ENCODE measurements around the gene PLIN4.
A peak's percentile ranks its signal among the peaks of the same experiment; 100 is the strongest.
"Not testable (repeated sequence)": the region's sequence is repeated elsewhere in the genome, so short reads cannot be mapped to it uniquely, and the experiment has no call there.

PLIN4 gene

GRCh38 chr19:4563562-4563961, 45.3 kb upstream of the PLIN4 start:
- not testable (repeated sequence) for H2AFZ ChIP-seq (ENCODE audit: low read length); H2BK12ac ChIP-seq (ENCODE audit: low read length); H3K27me3 ChIP-seq (ENCODE audit: control insufficient read depth in 3 of 3, insufficient read depth in 3 of 3, low read depth in 1 of 3, low read length in 3 of 3); H4K8ac ChIP-seq (ENCODE audit: low read depth, low read length); H3K23ac ChIP-seq (ENCODE audit: low read depth, low read length, poor library complexity); H2BK15ac ChIP-seq (ENCODE audit: low read length); DNase-seq (ENCODE audit: low spot score); H3K18ac ChIP-seq (ENCODE audit: low read length); H3K36me3 ChIP-seq (replicated peaks in 1 of 2; ENCODE audit: control insufficient read depth in 2 of 2, insufficient read depth in 2 of 2, low read length in 2 of 2); H3K27ac ChIP-seq (replicated peaks; ENCODE audit: low read length); H2BK5ac ChIP-seq (ENCODE audit: low read length); H3K9ac ChIP-seq (ENCODE audit: low read depth, low read length, poor library complexity); H2AK5ac ChIP-seq (ENCODE audit: low read depth, low read length); H4K91ac ChIP-seq (ENCODE audit: low read depth, low read length, poor library complexity); H3K9me3 ChIP-seq (replicated peaks in 1 of 2; ENCODE audit: control insufficient read depth in 2 of 2, insufficient read depth in 1 of 2, low read depth in 1 of 2, low read length in 2 of 2); H2BK120ac ChIP-seq (ENCODE audit: low read depth, low read length); H3K4ac ChIP-seq (ENCODE audit: low read length); H3K14ac ChIP-seq (ENCODE audit: low read length); H3K4me3 ChIP-seq (ENCODE audit: low read length in 2 of 2); H3K4me1 ChIP-seq (ENCODE audit: control insufficient read depth in 2 of 2, insufficient read depth in 1 of 2, low read depth in 1 of 2, low read length in 2 of 2); H3K4me2 ChIP-seq (ENCODE audit: insufficient read depth, low read length, poor library complexity, severe bottlenecking)
- H3K79me1 ChIP-seq (ENCODE audit: low read depth, low read length): peaks cover 13% of the 10 kb centered on the region
- WGBS, 2 donors (ENCODE audit: extremely low coverage in 2 of 2, insufficient read length in 2 of 2, insufficient replicate concordance in 1 of 2): no CpG with 5 or more reads among the region's 5 CpGs

DNA sequence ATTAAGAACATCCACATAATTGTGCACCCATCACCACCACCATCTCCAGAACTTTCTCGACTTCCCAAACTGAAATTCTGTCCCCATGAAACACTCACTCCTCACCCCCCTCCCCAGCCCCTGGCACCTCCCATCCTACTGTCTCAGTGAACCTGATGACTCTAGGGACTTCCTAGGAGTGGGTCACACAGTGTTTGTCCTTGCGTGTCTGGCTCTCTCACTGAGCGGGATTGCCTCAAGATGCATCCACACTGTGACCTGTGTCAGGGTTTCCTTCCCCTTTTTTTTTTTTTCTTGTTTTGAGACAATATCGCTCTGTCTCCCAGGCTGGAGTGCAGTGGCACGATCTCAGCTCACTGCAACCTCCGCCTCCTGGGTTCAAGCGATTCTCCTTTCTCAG, 43.8 kb upstream of the PLIN4 start:
- H2BK12ac ChIP-seq (ENCODE audit: low read length); H3K27me3 ChIP-seq (ENCODE audit: control insufficient read depth in 3 of 3, insufficient read depth in 3 of 3, low read depth in 1 of 3, low read length in 3 of 3); H2AK5ac ChIP-seq (ENCODE audit: low read depth, low read length); H3K4ac ChIP-seq (ENCODE audit: low read length); H2BK5ac ChIP-seq (ENCODE audit: low read length); H2BK120ac ChIP-seq (ENCODE audit: low read depth, low read length); H3K14ac ChIP-seq (ENCODE audit: low read length); H4K91ac ChIP-seq (ENCODE audit: low read depth, low read length, poor library complexity); H3K18ac ChIP-seq (ENCODE audit: low read length); H3K27ac ChIP-seq (replicated peaks; ENCODE audit: low read length); H3K9ac ChIP-seq (ENCODE audit: low read depth, low read length, poor library complexity); H3K23ac ChIP-seq (ENCODE audit: low read depth, low read length, poor library complexity); H4K8ac ChIP-seq (ENCODE audit: low read depth, low read length); H3K4me2 ChIP-seq (ENCODE audit: insufficient read depth, low read length, poor library complexity, severe bottlenecking); H2BK15ac ChIP-seq (ENCODE audit: low read length); H3K36me3 ChIP-seq (replicated peaks in 1 of 2; ENCODE audit: control insufficient read depth in 2 of 2, insufficient read depth in 2 of 2, low read length in 2 of 2); H3K9me3 ChIP-seq (replicated peaks in 1 of 2; ENCODE audit: control insufficient read depth in 2 of 2, insufficient read depth in 1 of 2, low read depth in 1 of 2, low read length in 2 of 2); H3K79me1 ChIP-seq (ENCODE audit: low read depth, low read length); DNase-seq (ENCODE audit: low spot score); H3K4me3 ChIP-seq (ENCODE audit: low read length in 2 of 2); H2AFZ ChIP-seq (ENCODE audit: low read length); H3K4me1 ChIP-seq (ENCODE audit: control insufficient read depth in 2 of 2, insufficient read depth in 1 of 2, low read depth in 1 of 2, low read length in 2 of 2): not testable (repeated sequence)
- no CpG with 5 or more reads among the region's 7 CpGs for WGBS, 2 donors (ENCODE audit: extremely low coverage in 2 of 2, insufficient read length in 2 of 2, insufficient replicate concordance in 1 of 2)

DNA sequence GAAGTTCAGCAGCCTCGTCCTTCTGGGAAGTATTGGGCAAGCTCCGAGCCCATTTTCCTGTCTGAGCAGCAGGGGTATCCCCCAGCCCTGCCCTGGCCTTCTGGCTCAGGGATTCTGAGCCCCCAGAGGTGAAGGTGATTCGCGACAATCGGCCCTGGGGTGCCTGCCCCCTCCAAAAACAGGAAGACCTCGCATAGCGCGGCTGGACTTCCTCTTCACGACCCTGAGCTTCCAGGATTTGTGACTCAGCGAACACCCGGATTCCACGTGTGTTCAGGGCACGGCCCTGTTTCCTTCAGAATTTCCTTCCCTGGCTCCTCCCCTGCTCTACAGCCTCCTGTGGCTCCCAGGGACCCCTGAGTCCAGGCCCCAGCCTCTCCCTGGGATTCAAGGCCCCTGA, 41.3 kb upstream of the PLIN4 start, which contains the start of gene SEMA6B:
SEMA6B (minus strand) TSS at position 116 of the 400 bp plus-strand sequence. CDS start 1,227 bp downstream, outside the sequence.
- DNase-seq (ENCODE audit: low spot score): no peak
- Histone ChIP-seq H3K9ac (ENCODE audit: low read depth, low read length, poor library complexity) (no peak within 1 kb of the TSS), H2AK5ac (ENCODE audit: low read depth, low read length) (no peak within 1 kb of the TSS), H2BK120ac (ENCODE audit: low read depth, low read length) (no peak within 1 kb of the TSS), H3K27ac (replicated peaks; ENCODE audit: low read length) (no peak within 1 kb of the TSS), H3K4ac (ENCODE audit: low read length) (no peak within 1 kb of the TSS), H3K79me1 (ENCODE audit: low read depth, low read length) (peaks cover 3% of the 10 kb centered on the region), H3K4me2 (ENCODE audit: insufficient read depth, low read length, poor library complexity, severe bottlenecking) (no peak within 1 kb of the TSS), H3K36me3 (replicated peaks in 1 of 2; ENCODE audit: control insufficient read depth in 2 of 2, insufficient read depth in 2 of 2, low read length in 2 of 2) (peaks cover 14 to 15% of the 10 kb centered on the region in 2 donors), H3K4me1 (ENCODE audit: control insufficient read depth in 2 of 2, insufficient read depth in 1 of 2, low read depth in 1 of 2, low read length in 2 of 2) (no peaks in the 10 kb centered on the region), H4K8ac (ENCODE audit: low read depth, low read length) (no peak within 1 kb of the TSS), H3K14ac (ENCODE audit: low read length) (no peak within 1 kb of the TSS), H3K23ac (ENCODE audit: low read depth, low read length, poor library complexity) (no peak within 1 kb of the TSS), H3K27me3 (ENCODE audit: control insufficient read depth in 3 of 3, insufficient read depth in 3 of 3, low read depth in 1 of 3, low read length in 3 of 3) (peaks cover 0 to 2% (median 0%) of the 10 kb centered on the region in 3 experiments), H2BK12ac (ENCODE audit: low read length) (no peak within 1 kb of the TSS), H3K9me3 (replicated peaks in 1 of 2; ENCODE audit: control insufficient read depth in 2 of 2, insufficient read depth in 1 of 2, low read depth in 1 of 2, low read length in 2 of 2) (no peaks in the 10 kb centered on the region), H3K18ac (ENCODE audit: low read length) (no peak within 1 kb of the TSS), H3K4me3 (ENCODE audit: low read length in 2 of 2) (peak within 1 kb of the TSS in 1 of 2 donors; percentile 68), H2AFZ (ENCODE audit: low read length) (no peak within 1 kb of the TSS), H2BK15ac (ENCODE audit: low read length) (no peak within 1 kb of the TSS), H4K91ac (ENCODE audit: low read depth, low read length, poor library complexity) (no peak within 1 kb of the TSS), H2BK5ac (ENCODE audit: low read length) (no peak within 1 kb of the TSS)
- no CpG with 5 or more reads among the region's 13 CpGs for WGBS, 2 donors (ENCODE audit: extremely low coverage in 2 of 2, insufficient read length in 2 of 2, insufficient replicate concordance in 1 of 2)

- DNase-seq (ENCODE audit: low spot score): no peak
- WGBS, 2 donors (ENCODE audit: extremely low coverage in 2 of 2, insufficient read length in 2 of 2, insufficient replicate concordance in 1 of 2): no CpG with 5 or more reads among the region's 44 CpGs
These were observed 40.0 kb upstream of the PLIN4 start for GRCh38 chr19:4557971-4558941.

More at GRCh38 chr19:4557971-4558941, 40.0 kb upstream of the PLIN4 start:
- no peak overlapping the region for H3K4me3 ChIP-seq (ENCODE audit: low read length in 2 of 2)
- H2BK12ac ChIP-seq (ENCODE audit: low read length): no peak overlapping the region
- peaks cover 25 to 27% of the 10 kb centered on the region in 2 donors for H3K36me3 ChIP-seq (replicated peaks in 1 of 2; ENCODE audit: control insufficient read depth in 2 of 2, insufficient read depth in 2 of 2, low read length in 2 of 2)
- no peaks in the 10 kb centered on the region for H3K9me3 ChIP-seq (replicated peaks in 1 of 2; ENCODE audit: control insufficient read depth in 2 of 2, insufficient read depth in 1 of 2, low read depth in 1 of 2, low read length in 2 of 2)
- peak overlapping the region; percentile 85 for H3K18ac ChIP-seq (ENCODE audit: low read length)
- no peak overlapping the region for H3K27ac ChIP-seq (replicated peaks; ENCODE audit: low read length)
- no peak overlapping the region for H3K4me2 ChIP-seq (ENCODE audit: insufficient read depth, low read length, poor library complexity, severe bottlenecking)
- H2BK5ac ChIP-seq (ENCODE audit: low read length): peak overlapping the region; percentile 53
- H4K8ac ChIP-seq (ENCODE audit: low read depth, low read length): peak overlapping the region; percentile 99
- H3K4ac ChIP-seq (ENCODE audit: low read length): no peak overlapping the region
- no peak overlapping the region for H2AFZ ChIP-seq (ENCODE audit: low read length)
- no peak overlapping the region for H3K14ac ChIP-seq (ENCODE audit: low read length)
- H4K91ac ChIP-seq (ENCODE audit: low read depth, low read length, poor library complexity): no peak overlapping the region
- no peak overlapping the region for H3K9ac ChIP-seq (ENCODE audit: low read depth, low read length, poor library complexity)
- no peak overlapping the region for H2BK15ac ChIP-seq (ENCODE audit: low read length)
- H3K79me1 ChIP-seq (ENCODE audit: low read depth, low read length): peaks cover 3% of the 10 kb centered on the region
- H3K4me1 ChIP-seq (ENCODE audit: control insufficient read depth in 2 of 2, insufficient read depth in 1 of 2, low read depth in 1 of 2, low read length in 2 of 2): no peaks in the 10 kb centered on the region
- H3K27me3 ChIP-seq (ENCODE audit: control insufficient read depth in 3 of 3, insufficient read depth in 3 of 3, low read depth in 1 of 3, low read length in 3 of 3): peaks cover 0 to 2% (median 0%) of the 10 kb centered on the region in 3 experiments
- no peak overlapping the region for H2BK120ac ChIP-seq (ENCODE audit: low read depth, low read length)
- peak overlapping the region; percentile 92 for H2AK5ac ChIP-seq (ENCODE audit: low read depth, low read length)
- H3K23ac ChIP-seq (ENCODE audit: low read depth, low read length, poor library complexity): peak overlapping the region; percentile 21

Measured in neuronal stem cell (in vitro differentiated cells).